Spleen (tissue), 11 donors: ENCODE data around the gene JOSD2. TPM values are rescaled to one million over a fixed set of nuclear protein-coding genes. Genes with fewer than 3 reads are reported as not detected.

ENCODE experiments used
- DNase-seq: peaks from one replicate; pipeline ENCODE4 v3.0.0-alpha.2; 2020
- H3K27ac ChIP-seq, 8 donors: fragments of 200-600 bp; sonication (generic) in 7 of 8; 1 replicate in 4 of 8; 2 replicates in 4 of 8; pipeline versions ENCODE4 v1.5.0 to v1.8.0; 2016 to 2021; ENCODE audit warnings: inconsistent platforms in 4 of 8, mild to moderate bottlenecking in 4 of 8, moderate library complexity in 1 of 8
- H3K27me3 ChIP-seq, 7 donors: fragments of 200-600 bp; sonication (generic) in 6 of 7; replicated peaks in 1 of 7; 1 replicate in 4 of 7; 2 replicates in 3 of 7; pipeline versions ENCODE4 v1.5.0 to v1.8.0; 2016 to 2021; ENCODE audit warnings: inconsistent platforms in 3 of 7, mild to moderate bottlenecking in 1 of 7
- H3K36me3 ChIP-seq, 6 donors: fragments of 200-600 bp; sonication (generic) in 5 of 6; 1 replicate in 4 of 6; 2 replicates in 2 of 6; pipeline versions ENCODE4 v1.5.0 to v1.8.0; 2016 to 2021; ENCODE audit warnings: inconsistent platforms in 2 of 6
- H3K4me1 ChIP-seq, 6 donors: fragments of 200-600 bp; sonication (generic) in 5 of 6; 1 replicate in 3 of 6; 2 replicates in 3 of 6; pipeline versions ENCODE4 v1.5.0 to v1.8.0; 2016 to 2021; ENCODE audit warnings: inconsistent platforms in 3 of 6
- H3K4me3 ChIP-seq, 8 donors: fragments of 200-600 bp; sonication (generic) in 7 of 8; 1 replicate in 4 of 8; 2 replicates in 4 of 8; pipeline versions ENCODE4 v1.5.0 to v1.8.0; 2016 to 2021; ENCODE audit warnings: inconsistent platforms in 4 of 8, mild to moderate bottlenecking in 4 of 8, moderate library complexity in 2 of 8
- H3K9me3 ChIP-seq, 8 donors: fragments of 200-600 bp; sonication (generic) in 7 of 8; 1 replicate in 4 of 8; 2 replicates in 4 of 8; pipeline versions ENCODE4 v1.5.0 to v1.8.0; 2016 to 2021; ENCODE audit warnings: inconsistent platforms in 4 of 8
- CTCF ChIP-seq, 11 experiments: fragments of 200-600 bp in 7 of 11; fragments of 450-650 bp in 4 of 11; sonication (generic) in 4 of 11; IDR thresholded peaks in 8 of 11; conservative IDR thresholded peaks in 3 of 11; 1 replicate in 7 of 11; 2 replicates in 4 of 11; pipeline versions ENCODE4 v1.4.0 to v1.8.0; 2016 to 2021; ENCODE audit warnings: antibody characterized with exemption in 11 of 11, inconsistent platforms in 4 of 11, mild to moderate bottlenecking in 1 of 11
- POLR2A ChIP-seq, 3 donors: fragments of 450-650 bp; IDR thresholded peaks; one replicate each; pipeline ENCODE4 v1.5.1; 2017; ENCODE audit warnings: antibody characterized with exemption in 3 of 3, mild to moderate bottlenecking in 1 of 3
- POLR2AphosphoS5 ChIP-seq, 3 donors: sonication (generic); formaldehyde crosslinking; IDR thresholded peaks; one replicate each; pipeline ENCODE4 v1.5.1; 2017; ENCODE audit warnings: antibody characterized with exemption in 3 of 3
- WGBS, 5 donors: extraction: QIAGEN DNeasy Blood & Tissue Kit in 3 of 5; methylation state at CpG; one replicate each; pipeline versions ENCODE4 v1.1.5 to v1.1.7; 2013 to 2018; 5-methylcytosine and 5-hydroxymethylcytosine counted together
- intact Hi-C: fragments of 100-400 bp; cut with DNase I; formaldehyde crosslinking; loops from one replicate; pipeline ENCODE4 v1.15.0; 2023; ENCODE audit warnings: low total_unique reads
- polyA plus RNA-seq, 3 donors: library from polyadenylated mRNA; stranded (reverse); fragments of 200-250 nt; gene quantifications; one replicate each; pipeline ENCODE4 v1.2.1, GENCODE V29; 2013
- total RNA-seq, 7 donors: library from RNA; depleted of rRNA in 3 of 7; stranded (reverse); fragments of >200 nt in 3 of 7; fragmentation: NEBNext Ultra II Directional in 4 of 7; extraction: Animal tissue kit (Norgen Biotek cat#: 25700) in 4 of 7; gene quantifications; one replicate each; pipeline versions ENCODE4 v1.1.0 to v1.2.1, GENCODE V29; 2016 to 2021
- donor health status: healthy with polysubstance abuse.
- donor health status: DM: no; HTN: no; CAD: no; lungs with moderate emphysema.
- donor health status: DM: no; HTN: no; CAD: no.
- donor health status: Bipolar disorder and iron deficiency.
- donor health status: healthy.
- donor health status: DM: no; HTN: no; CAD: no.
- donor health status: DM: yes; HTN: yes; CAD: no.

Gene JOSD2
- total and polyA plus RNA-seq, 10 donors, result 21.4 to 54.3 (median 30.7) TPM

- TF ChIP-seq POLR2A (IDR thresholded peaks at IDR 0.05) (no peak), POLR2AphosphoS5 (IDR thresholded peaks at IDR 0.05) (peak in 1 of 3 donors; percentile 38)
- Histone ChIP-seq H3K4me1 (peaks cover 0 to 20% (median 13%) of the 10 kb centered on the region in 6 donors), H3K9me3 (no peaks in the 10 kb centered on the region), H3K27ac (peak overlapping the region in 6 of 8 donors; percentile 80 to 90 (median 89)), H3K27me3 (peaks cover 0 to 17% (median 0%) of the 10 kb centered on the region in 7 donors), H3K36me3 (peaks cover 0 to 12% (median 4%) of the 10 kb centered on the region in 6 donors), H3K4me3 (peak overlapping the region; percentile 43 to 81 (median 62))
- intact Hi-C loops, result no loop called here
- 63 to 83% (median 70%) methylated on average over 17 to 26 of the region's 26 CpGs for WGBS, 5 donors
- DNase-seq, result peak; percentile 86
Measured at GRCh38 chr19:50510121-50510670, 795 bp downstream of the JOSD2 start.

DNA sequence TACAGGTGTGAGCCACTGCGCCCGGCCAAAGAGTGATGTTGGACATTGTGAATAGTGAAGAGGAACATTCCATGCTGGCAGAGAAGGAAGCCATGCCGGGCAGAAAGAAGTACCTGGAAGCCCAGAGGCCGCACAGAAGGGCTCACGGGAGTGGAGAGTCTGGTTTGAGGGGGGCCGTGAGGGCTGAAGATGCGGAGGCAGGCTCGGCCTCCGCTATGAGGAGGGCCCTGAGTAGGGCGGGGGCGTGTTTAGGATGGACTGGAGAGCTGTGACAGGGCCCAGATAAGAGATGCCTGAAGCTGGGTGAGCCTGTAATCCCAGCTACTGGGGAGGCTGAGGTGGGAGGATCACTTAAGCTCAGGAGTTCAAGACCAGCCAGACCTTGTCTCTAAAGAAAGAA lies 1.6 kb downstream of the JOSD2 start:
- H3K4me1 ChIP-seq, result peaks cover 0 to 20% (median 13%) of the 10 kb centered on the region in 6 donors
- intact Hi-C loops, result no loop called here
- TF ChIP-seq CTCF (IDR thresholded peaks at IDR 0.05 in 8 of 11, conservative IDR thresholded peaks at IDR 0.05 in 3 of 11) (no peak), POLR2AphosphoS5 (IDR thresholded peaks at IDR 0.05) (no peak), POLR2A (IDR thresholded peaks at IDR 0.05) (no peak)
- no peak overlapping the region for H3K4me3 ChIP-seq
- H3K27ac ChIP-seq, result no peak overlapping the region
- peaks cover 0 to 9% (median 0%) of the 10 kb centered on the region in 7 donors for H3K27me3 ChIP-seq
- peak; percentile 68 for DNase-seq
- WGBS, 5 donors, result 87 to 91% (median 88%) methylated on average over 11 of the region's 11 CpGs
- peaks cover 0 to 12% (median 4%) of the 10 kb centered on the region in 6 donors for H3K36me3 ChIP-seq
- no peaks in the 10 kb centered on the region for H3K9me3 ChIP-seq

DNA sequence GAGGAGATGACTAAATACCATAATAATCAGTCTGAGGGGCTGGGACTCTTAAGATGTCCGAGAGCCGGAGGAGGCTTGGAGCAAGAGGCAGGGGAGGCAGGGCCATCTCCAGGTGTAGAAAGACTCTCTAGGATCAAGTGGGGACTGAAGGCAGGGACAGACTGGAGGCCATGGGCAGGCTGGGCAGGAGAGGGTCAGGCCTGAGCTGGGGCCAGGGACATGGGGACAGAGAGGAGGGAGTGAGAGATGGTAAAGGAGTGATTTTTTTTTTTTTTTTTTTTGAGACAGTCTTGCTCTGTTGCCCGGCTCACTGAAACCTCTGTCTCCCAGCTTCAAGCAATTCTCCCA lies 2.2 kb downstream of the JOSD2 start:
- Histone ChIP-seq H3K4me3 (no peak overlapping the region), H3K4me1 (peaks cover 0 to 20% (median 13%) of the 10 kb centered on the region in 6 donors), H3K27me3 (peaks cover 0 to 4% (median 0%) of the 10 kb centered on the region in 7 donors), H3K27ac (no peak overlapping the region), H3K9me3 (no peaks in the 10 kb centered on the region), H3K36me3 (peaks cover 0 to 12% (median 4%) of the 10 kb centered on the region in 6 donors)
- intact Hi-C loops, result no loop called here
- peak; percentile 43 for DNase-seq
- no peak for TF ChIP-seq POLR2AphosphoS5 (IDR thresholded peaks at IDR 0.05)
- TF ChIP-seq POLR2A (IDR thresholded peaks at IDR 0.05), result no peak
- TF ChIP-seq CTCF (IDR thresholded peaks at IDR 0.05 in 8 of 11, conservative IDR thresholded peaks at IDR 0.05 in 3 of 11), result no peak
- 93 to 98% (median 95%) methylated on average over 3 of the region's 3 CpGs for WGBS, 5 donors

- no peak overlapping the region for H3K27ac ChIP-seq
- H3K36me3 ChIP-seq, result peaks cover 0 to 12% (median 4%) of the 10 kb centered on the region in 6 donors
- H3K4me1 ChIP-seq, result peaks cover 0 to 20% (median 13%) of the 10 kb centered on the region in 6 donors
- no peaks in the 10 kb centered on the region for H3K27me3 ChIP-seq
- H3K4me3 ChIP-seq, result no peak overlapping the region
- intact Hi-C loops, result no loop called here
- peak; percentile 71 for DNase-seq
- WGBS, 5 donors, result 92 to 95% (median 93%) methylated on average over 8 of the region's 8 CpGs
- no peaks in the 10 kb centered on the region for H3K9me3 ChIP-seq
- TF ChIP-seq POLR2A (IDR thresholded peaks at IDR 0.05) (no peak), POLR2AphosphoS5 (IDR thresholded peaks at IDR 0.05) (peak in 1 of 3 donors; percentile 20)
Measured at GRCh38 chr19:50507376-50507775, 3.6 kb downstream of the JOSD2 start.

- 90 to 98% (median 96%) methylated on average over 7 to 10 of the region's 10 CpGs for WGBS, 5 donors
- intact Hi-C loops, result no loop called here
- Histone ChIP-seq H3K27ac (no peak overlapping the region), H3K4me3 (no peak overlapping the region), H3K9me3 (no peaks in the 10 kb centered on the region), H3K4me1 (peaks cover 0 to 15% (median 11%) of the 10 kb centered on the region in 6 donors), H3K36me3 (peaks cover 0 to 12% (median 4%) of the 10 kb centered on the region in 6 donors), H3K27me3 (no peaks in the 10 kb centered on the region)
- no peak for TF ChIP-seq POLR2AphosphoS5 (IDR thresholded peaks at IDR 0.05)
- TF ChIP-seq POLR2A (IDR thresholded peaks at IDR 0.05), result no peak
- TF ChIP-seq CTCF (IDR thresholded peaks at IDR 0.05 in 8 of 11, conservative IDR thresholded peaks at IDR 0.05 in 3 of 11), result no peak
- peak; percentile 47 for DNase-seq
Measured at GRCh38 chr19:50506700-50507099, 4.3 kb downstream of the JOSD2 start.
